NCI-H1092 (cell line): Measurements from ENCODE around the gene PANX2.

ENCODE experiments used
- DNase-seq: peaks from one replicate; lab custom pipeline; 2025; lab: John Stamatoyannopoulos, UW

The PANX2 gene

GRCh38 chr22:50229370-50229769, 58.8 kb downstream of the PANX2 start:
- DNase-seq, result no peak
